Activated CD4-positive, alpha-beta T cell treated with anti-CD3 and anti-CD28 coated beads, Interleukin-2, amount 10 ng/mL, durations not matched to agents 7 days and 5 days (primary cell): ENCODE measurements around the gene ZBTB7C. TPM values are rescaled to one million over a fixed set of nuclear protein-coding genes. Genes with fewer than 3 reads are reported as not detected.

ENCODE experiments used
- CTCF ChIA-PET: fragments of 350-600 bp; sonication (Branson Sonifier 250); formaldehyde crosslinking; loops from one replicate; lab custom pipeline; 2021; ENCODE audit warnings: antibody characterized with exemption; lab: Charles Lee
- POLR2A ChIA-PET: fragments of 350-600 bp; sonication (Branson Sonifier 250); formaldehyde crosslinking; loops from one replicate; lab custom pipeline; 2021; ENCODE audit warnings: antibody characterized with exemption; lab: Charles Lee
- DNase-seq: peaks from one replicate; pipeline ENCODE4 v3.0.0-alpha.2; 2020
- H3K27ac Mint-ChIP-seq: one replicate; pipeline ENCODE4 v1.8.0; 2021; ENCODE audit warnings: mild to moderate bottlenecking, moderate library complexity, mixed read lengths
- H3K27me3 Mint-ChIP-seq: one replicate; pipeline ENCODE4 v1.8.0; 2021; ENCODE audit warnings: mixed read lengths
- H3K36me3 Mint-ChIP-seq: one replicate; pipeline ENCODE4 v1.8.0; 2021; ENCODE audit warnings: low read depth, mixed read lengths
- H3K4me1 Mint-ChIP-seq: one replicate; pipeline ENCODE4 v1.8.0; 2021; ENCODE audit warnings: mixed read lengths
- H3K4me3 Mint-ChIP-seq: one replicate; pipeline ENCODE4 v1.8.0; 2021; ENCODE audit warnings: mild to moderate bottlenecking, moderate library complexity, mixed read lengths
- H3K9me3 Mint-ChIP-seq: one replicate; pipeline ENCODE4 v1.8.0; 2021; ENCODE audit warnings: mixed read lengths
- total RNA-seq, 2 experiments: library from RNA; stranded (reverse); gene quantifications; one replicate each; pipeline ENCODE4 v1.2.3, GENCODE V29; 2021

Gene ZBTB7C
- total RNA-seq, 2 experiments from 2014 or later = 0.10 to 0.15 TPM

DNA sequence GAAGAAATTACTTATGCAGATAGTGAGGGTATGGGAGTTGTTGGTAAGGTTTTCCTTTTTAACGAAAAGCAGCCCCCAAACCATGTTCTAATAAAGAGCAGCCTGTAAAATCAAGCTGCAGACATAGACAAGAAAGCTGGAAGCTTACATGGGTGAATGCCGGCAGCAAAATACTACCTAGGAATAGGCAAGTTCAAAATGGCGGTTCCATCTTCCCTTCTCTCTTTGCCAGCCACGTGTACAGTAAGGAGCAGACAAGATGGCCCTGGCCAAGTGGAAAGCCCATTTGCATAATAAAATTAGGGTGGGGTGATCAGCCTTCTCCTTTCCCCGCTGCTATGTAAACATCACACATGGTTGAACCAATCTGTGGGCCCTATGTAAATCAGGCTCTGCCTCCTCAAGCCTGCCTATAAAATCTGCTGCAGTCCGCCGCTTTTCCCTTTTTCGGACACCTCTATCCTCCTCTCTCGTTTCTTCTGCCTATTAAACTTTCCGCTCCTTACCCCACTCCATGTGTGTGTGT, 155.0 kb downstream of the ZBTB7C start:
- H3K4me3 Mint-ChIP-seq = no peak overlapping the region

GRCh38 chr18:48252525-48252924, 156.7 kb downstream of the ZBTB7C start:
- CTCF ChIA-PET = interaction anchor here (0.8 kb wide), 1 partner anchor 13 kb away, joined by 3 read pairs; no protein-coding TSS in a partner anchor
- Mint-ChIP-seq H3K27me3 (peaks cover 42% of the 10 kb centered on the region), H3K27ac (no peak overlapping the region), H3K4me1 (no peaks in the 10 kb centered on the region), H3K36me3 (no peaks in the 10 kb centered on the region), H3K4me3 (no peak overlapping the region), H3K9me3 (no peaks in the 10 kb centered on the region)
- no peak for DNase-seq
- POLR2A ChIA-PET = no interaction called here

More for the DNA sequence above, 155.0 kb downstream of the ZBTB7C start:
- ChIA-PET CTCF (no interaction called here), POLR2A (no interaction called here)
- DNase-seq = no peak
- Mint-ChIP-seq H3K4me1 (no peaks in the 10 kb centered on the region), H3K9me3 (no peaks in the 10 kb centered on the region), H3K27ac (no peak overlapping the region), H3K27me3 (peaks cover 46% of the 10 kb centered on the region), H3K36me3 (no peaks in the 10 kb centered on the region)

GRCh38 chr18:48250918-48251317, 158.3 kb downstream of the ZBTB7C start:
- H3K4me1 Mint-ChIP-seq = no peaks in the 10 kb centered on the region
- CTCF ChIA-PET = no interaction called here
- H3K27me3 Mint-ChIP-seq = peaks cover 42% of the 10 kb centered on the region
- no peak overlapping the region for H3K27ac Mint-ChIP-seq
- no peaks in the 10 kb centered on the region for H3K36me3 Mint-ChIP-seq
- no peak overlapping the region for H3K4me3 Mint-ChIP-seq
- no peaks in the 10 kb centered on the region for H3K9me3 Mint-ChIP-seq
- no peak for DNase-seq
- POLR2A ChIA-PET = no interaction called here

DNA sequence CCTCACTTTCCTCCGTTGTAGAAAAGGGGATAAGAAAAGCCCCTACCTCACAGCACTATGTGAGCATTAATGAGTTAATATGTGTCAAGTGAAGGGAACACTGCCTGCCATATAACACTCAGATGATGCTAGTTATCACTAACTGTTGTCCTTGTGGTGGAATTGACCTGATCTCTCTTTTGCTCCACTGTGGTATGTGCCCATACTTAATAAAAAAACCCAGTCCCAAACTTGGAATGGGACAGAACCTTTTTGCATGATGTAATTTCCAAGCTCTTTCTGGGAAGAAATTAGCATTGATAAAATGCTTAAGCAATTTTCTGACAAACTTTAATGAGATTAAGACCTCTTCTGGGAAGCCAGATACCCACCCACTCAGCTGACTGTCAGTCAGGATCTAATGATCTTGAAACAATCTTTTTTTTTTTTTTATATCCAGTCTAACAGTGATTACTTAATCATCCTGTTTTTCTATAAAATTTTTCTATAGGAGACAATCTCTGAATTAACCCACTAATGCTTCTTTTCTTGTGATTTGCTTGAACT, 158.7 kb downstream of the ZBTB7C start:
- no peaks in the 10 kb centered on the region for H3K36me3 Mint-ChIP-seq
- H3K4me3 Mint-ChIP-seq = no peak overlapping the region
- no peaks in the 10 kb centered on the region for H3K9me3 Mint-ChIP-seq
- ChIA-PET POLR2A (no interaction called here), CTCF (no interaction called here)
- H3K4me1 Mint-ChIP-seq = no peaks in the 10 kb centered on the region
- no peak for DNase-seq
- H3K27me3 Mint-ChIP-seq = peaks cover 42% of the 10 kb centered on the region
- H3K27ac Mint-ChIP-seq = no peak overlapping the region

GRCh38 chr18:48249854-48250253, 159.3 kb downstream of the ZBTB7C start:
- no peaks in the 10 kb centered on the region for H3K9me3 Mint-ChIP-seq
- H3K4me1 Mint-ChIP-seq = no peaks in the 10 kb centered on the region
- no peak overlapping the region for H3K27ac Mint-ChIP-seq
- H3K36me3 Mint-ChIP-seq = no peaks in the 10 kb centered on the region
- peaks cover 46% of the 10 kb centered on the region for H3K27me3 Mint-ChIP-seq
- DNase-seq = no peak
- no peak overlapping the region for H3K4me3 Mint-ChIP-seq
- ChIA-PET POLR2A (no interaction called here), CTCF (no interaction called here)

GRCh38 chr18:48244530-48244929, 164.7 kb downstream of the ZBTB7C start:
- H3K27me3 Mint-ChIP-seq = peaks cover 61% of the 10 kb centered on the region
- H3K27ac Mint-ChIP-seq = no peak overlapping the region
- no peak for DNase-seq
- H3K9me3 Mint-ChIP-seq = no peaks in the 10 kb centered on the region
- ChIA-PET POLR2A (no interaction called here), CTCF (no interaction called here)
- no peak overlapping the region for H3K4me3 Mint-ChIP-seq
- no peaks in the 10 kb centered on the region for H3K4me1 Mint-ChIP-seq
- H3K36me3 Mint-ChIP-seq = no peaks in the 10 kb centered on the region

DNA sequence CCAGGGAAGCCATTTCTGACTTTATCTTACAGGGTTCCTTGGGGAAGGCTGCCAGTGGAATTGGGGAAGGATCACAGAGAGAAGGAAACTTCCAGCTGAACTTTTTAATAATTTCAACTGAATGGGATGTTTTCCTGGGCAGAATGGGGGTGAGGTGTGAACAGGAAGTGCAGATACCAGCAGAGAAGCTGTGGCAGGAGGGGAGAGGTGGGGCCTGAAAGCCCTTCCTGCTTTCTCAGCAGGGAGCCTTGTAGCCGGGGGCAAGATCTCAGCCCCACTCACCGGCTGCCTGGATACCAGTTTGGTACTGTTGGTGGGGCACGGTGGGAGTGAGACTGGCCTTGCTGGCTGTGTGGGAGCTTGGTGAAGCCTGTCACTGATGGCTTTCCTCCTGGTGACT, 170.5 kb downstream of the ZBTB7C start:
- H3K27me3 Mint-ChIP-seq = peaks cover 81% of the 10 kb centered on the region
- ChIA-PET POLR2A (no interaction called here), CTCF (no interaction called here)
- peak overlapping the region; percentile 62 for H3K27ac Mint-ChIP-seq
- H3K9me3 Mint-ChIP-seq = peaks cover 2% of the 10 kb centered on the region
- peaks cover 18% of the 10 kb centered on the region for H3K4me1 Mint-ChIP-seq
- H3K36me3 Mint-ChIP-seq = no peaks in the 10 kb centered on the region
- no peak for DNase-seq
- H3K4me3 Mint-ChIP-seq = no peak overlapping the region

DNA sequence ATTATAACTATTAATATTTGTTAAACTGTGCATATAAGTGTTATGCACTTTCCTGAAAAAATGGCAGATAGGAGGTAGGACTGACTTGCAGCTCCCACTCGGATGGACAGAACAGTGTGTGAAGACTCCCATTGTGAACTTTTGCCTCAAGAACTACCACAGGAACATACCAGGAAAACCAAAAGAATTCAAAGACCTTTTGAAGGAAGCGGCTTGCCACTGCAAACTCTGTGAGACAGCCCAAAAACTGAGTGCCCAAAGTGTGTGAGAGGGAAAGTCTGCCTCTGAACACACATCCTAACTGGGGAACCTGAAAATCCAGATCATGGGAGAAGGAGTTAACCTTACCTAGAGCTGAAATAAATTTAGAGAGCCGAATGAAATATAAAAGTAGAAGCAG, 171.0 kb downstream of the ZBTB7C start:
- Mint-ChIP-seq H3K27ac (peak overlapping the region; percentile 62), H3K36me3 (no peaks in the 10 kb centered on the region), H3K4me1 (peaks cover 18% of the 10 kb centered on the region), H3K27me3 (peaks cover 80% of the 10 kb centered on the region), H3K4me3 (no peak overlapping the region), H3K9me3 (peaks cover 2% of the 10 kb centered on the region)
- ChIA-PET POLR2A (no interaction called here), CTCF (no interaction called here)
- no peak for DNase-seq

DNA sequence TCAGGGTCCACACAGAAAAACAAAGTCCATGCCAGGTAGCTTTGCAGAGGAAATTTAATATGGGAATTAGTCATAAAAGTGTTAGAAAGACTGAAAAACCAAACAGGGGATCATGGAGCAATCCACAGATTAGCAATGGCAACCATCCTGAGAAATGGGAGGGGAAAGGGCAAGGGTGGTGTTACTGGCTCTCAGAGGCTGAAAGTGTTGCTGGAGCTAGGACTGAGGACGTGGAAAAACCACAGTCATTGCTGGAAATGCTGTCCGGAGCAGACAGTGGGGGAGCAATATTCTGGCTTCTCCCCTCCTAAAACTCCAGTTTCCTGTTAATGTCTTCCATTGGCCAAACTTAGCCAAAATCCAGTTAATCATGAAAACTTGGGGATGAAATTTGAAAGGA, 172.4 kb downstream of the ZBTB7C start:
- no peak overlapping the region for H3K27ac Mint-ChIP-seq
- no peaks in the 10 kb centered on the region for H3K36me3 Mint-ChIP-seq
- H3K9me3 Mint-ChIP-seq = peaks cover 2% of the 10 kb centered on the region
- H3K27me3 Mint-ChIP-seq = peaks cover 74% of the 10 kb centered on the region
- DNase-seq = no peak
- peaks cover 18% of the 10 kb centered on the region for H3K4me1 Mint-ChIP-seq
- ChIA-PET POLR2A (no interaction called here), CTCF (no interaction called here)
- no peak overlapping the region for H3K4me3 Mint-ChIP-seq

GRCh38 chr18:48230467-48231113, 178.6 kb downstream of the ZBTB7C start:
- CTCF ChIA-PET = interaction anchor here (0.5 to 2.0 kb wide), 6 partner anchors 9 to 1556 kb away, joined by 3 to 6 read pairs (median 3); no protein-coding TSS in a partner anchor
- no peak for DNase-seq
- no peaks in the 10 kb centered on the region for H3K9me3 Mint-ChIP-seq
- no peaks in the 10 kb centered on the region for H3K36me3 Mint-ChIP-seq
- POLR2A ChIA-PET = no interaction called here
- peaks cover 25% of the 10 kb centered on the region for H3K27me3 Mint-ChIP-seq
- peaks cover 38% of the 10 kb centered on the region for H3K4me1 Mint-ChIP-seq
- no peak overlapping the region for H3K27ac Mint-ChIP-seq
- no peak overlapping the region for H3K4me3 Mint-ChIP-seq

GRCh38 chr18:48229552-48229981, 179.6 kb downstream of the ZBTB7C start:
- Mint-ChIP-seq H3K27me3 (peaks cover 16% of the 10 kb centered on the region), H3K9me3 (no peaks in the 10 kb centered on the region), H3K27ac (peak overlapping the region; percentile 85), H3K4me1 (peaks cover 46% of the 10 kb centered on the region), H3K4me3 (no peak overlapping the region), H3K36me3 (no peaks in the 10 kb centered on the region)
- POLR2A ChIA-PET = no interaction called here
- no peak for DNase-seq
- CTCF ChIA-PET = interaction anchor here (2.0 kb wide), 1 partner anchor 10 kb away, joined by 6 read pairs; no protein-coding TSS in a partner anchor

DNA sequence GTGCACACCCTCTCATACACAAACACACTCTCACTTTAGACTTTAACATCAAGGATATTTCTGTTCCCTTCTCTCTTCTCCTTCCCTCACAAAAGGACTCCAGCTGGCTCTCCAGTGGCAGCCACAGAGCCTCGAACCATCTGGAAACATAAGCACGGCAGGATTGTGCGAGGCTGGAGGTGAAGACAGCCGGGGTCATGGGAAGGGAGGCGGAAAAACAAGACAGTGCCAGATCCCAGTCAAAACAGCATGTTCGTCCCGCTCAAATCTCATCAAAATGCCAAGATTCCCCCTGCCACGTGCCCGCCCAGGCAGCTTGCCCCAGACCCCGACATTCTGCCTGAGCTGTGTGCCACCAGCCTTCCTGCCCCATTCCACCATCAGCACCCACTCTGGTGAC, 180.3 kb downstream of the ZBTB7C start:
- POLR2A ChIA-PET = no interaction called here
- H3K27me3 Mint-ChIP-seq = peaks cover 11% of the 10 kb centered on the region
- peaks cover 48% of the 10 kb centered on the region for H3K4me1 Mint-ChIP-seq
- H3K9me3 Mint-ChIP-seq = no peaks in the 10 kb centered on the region
- CTCF ChIA-PET = interaction anchor here (0.7 kb wide), 1 partner anchor 24 kb away, joined by 3 read pairs; no protein-coding TSS in a partner anchor
- H3K27ac Mint-ChIP-seq = peak overlapping the region; percentile 85
- no peak overlapping the region for H3K4me3 Mint-ChIP-seq
- no peak for DNase-seq
- no peaks in the 10 kb centered on the region for H3K36me3 Mint-ChIP-seq

DNA sequence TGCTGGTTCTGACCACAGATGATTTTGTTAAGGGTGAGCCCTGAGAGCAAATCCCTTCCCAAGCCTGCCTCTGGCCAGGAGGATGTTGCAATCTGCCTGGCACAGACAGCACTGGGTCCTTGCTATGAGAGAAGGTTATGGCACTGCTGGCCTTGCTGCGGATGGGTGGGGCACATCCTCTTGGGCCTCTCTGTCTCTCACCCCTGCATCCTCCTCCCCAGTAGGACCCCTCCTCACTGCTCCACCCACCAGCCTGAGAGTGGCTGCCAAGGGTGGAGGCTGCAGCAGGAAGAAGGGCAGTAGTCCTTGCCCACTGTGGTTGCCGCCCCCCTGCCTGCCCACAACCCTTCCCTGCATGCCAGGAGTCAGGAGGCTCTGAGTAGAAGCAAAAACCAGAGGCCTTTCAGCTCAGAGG, 180.9 kb downstream of the ZBTB7C start:
- POLR2A ChIA-PET = no interaction called here
- no peaks in the 10 kb centered on the region for H3K36me3 Mint-ChIP-seq
- H3K27ac Mint-ChIP-seq = peak overlapping the region; percentile 85
- peak; percentile 10 for DNase-seq
- CTCF ChIA-PET = interaction anchor here (0.7 kb wide), 1 partner anchor 23 kb away, joined by 3 read pairs; no protein-coding TSS in a partner anchor
- peaks cover 51% of the 10 kb centered on the region for H3K4me1 Mint-ChIP-seq
- H3K4me3 Mint-ChIP-seq = no peak overlapping the region
- no peaks in the 10 kb centered on the region for H3K9me3 Mint-ChIP-seq
- H3K27me3 Mint-ChIP-seq = peaks cover 7% of the 10 kb centered on the region
